SK-N-SH (cell line): ENCODE measurements around the gene SLC2A8. TPM values are rescaled to one million over a fixed set of nuclear protein-coding genes. Genes with fewer than 3 reads are reported as not detected.

Experiments used
- CTCF ChIA-PET: fragments of 300-600, 350-600 bp; formaldehyde crosslinking; extraction: SDS; loops from one replicate; lab custom pipeline; 2021; lab: Yijun Ruan, JAX
- POLR2A ChIA-PET: fragments of 350-600 bp; sonication (Branson Sonifier 250); formaldehyde crosslinking; extraction: SDS; loops from one replicate; lab custom pipeline; 2020; ENCODE audit warnings: antibody characterized with exemption, inconsistent platforms; lab: Yijun Ruan, JAX
- DNase-seq: peaks from one replicate; pipeline ENCODE4 v3.0.0; 2012
- H2AFZ ChIP-seq: fragments of 200-600 bp; sonication (generic); 2 replicates; pipeline ENCODE4 v1.8.1; 2016; ENCODE audit warnings: antibody characterized with exemption, mild to moderate bottlenecking, low read depth
- H3F3A ChIP-seq: fragments of 200-600 bp; sonication (generic); replicated peaks from 2 replicates; pipeline ENCODE3; 2016; ENCODE audit warnings: antibody characterized with exemption, mild to moderate bottlenecking; ENCODE audit not compliant: insufficient read depth
- H3K27ac ChIP-seq, 2 experiments: fragments of 200-500 bp in 1 of 2; fragments of 200-600 bp in 1 of 2; sonication (Bioruptor generic) in 1 of 2; sonication (generic), shearing (Covaris generic) in 1 of 2; 2 replicates each; pipeline versions ENCODE4 v1.5.1 to v1.6.1; 2014 to 2016; ENCODE audit warnings: low read depth in 2 of 2, inconsistent platforms in 1 of 2, low read length in 1 of 2, mild to moderate bottlenecking in 1 of 2, mixed read lengths in 1 of 2
- H3K27me3 ChIP-seq: fragments of 200-600 bp; sonication (generic), shearing (Covaris generic); 2 replicates; pipeline ENCODE4 v1.6.1; 2016; ENCODE audit warnings: mixed run types; ENCODE audit not compliant: insufficient read depth
- H3K36me3 ChIP-seq, 2 experiments: fragments of 200-500 bp in 1 of 2; fragments of 200-600 bp in 1 of 2; sonication (Bioruptor generic) in 1 of 2; sonication (generic) in 1 of 2; replicated peaks in 1 of 2; 2 replicates each; pipeline versions ENCODE3 to v1.5.1; 2014 to 2016; ENCODE audit warnings: low read length in 1 of 2, mild to moderate bottlenecking in 1 of 2; ENCODE audit not compliant: insufficient read depth in 2 of 2, control insufficient read depth in 1 of 2
- H3K4me1 ChIP-seq, 2 experiments: fragments of 200-500 bp in 1 of 2; fragments of 200-600 bp in 1 of 2; sonication (Bioruptor generic) in 1 of 2; sonication (generic), shearing (Covaris generic) in 1 of 2; 2 replicates each; pipeline versions ENCODE4 v1.5.1 to v1.6.1; 2014 to 2016; ENCODE audit warnings: low read depth in 1 of 2, low read length in 1 of 2, mixed run types in 1 of 2; ENCODE audit not compliant: insufficient read depth in 2 of 2, control insufficient read depth in 1 of 2
- H3K4me2 ChIP-seq: fragments of 200-600 bp; sonication (generic), shearing (Covaris generic); 2 replicates; pipeline ENCODE4 v1.6.1; 2017; ENCODE audit warnings: mixed run types
- H3K4me3 ChIP-seq, 2 experiments: fragments of 200-500 bp in 1 of 2; fragments of 200-600 bp in 1 of 2; sonication (Bioruptor generic) in 1 of 2; sonication (generic), shearing (Covaris generic) in 1 of 2; 2 replicates each; pipeline versions ENCODE4 v1.5.1 to v1.8.1; 2014 to 2016; ENCODE audit warnings: low read depth in 2 of 2, inconsistent platforms in 1 of 2, low read length in 1 of 2, mild to moderate bottlenecking in 1 of 2, mixed read lengths in 1 of 2, moderate library complexity in 1 of 2
- H3K79me2 ChIP-seq: fragments of 200-600 bp; sonication (generic); 2 replicates; pipeline ENCODE4 v1.8.1; 2017; ENCODE audit warnings: mild to moderate bottlenecking; ENCODE audit not compliant: insufficient read depth
- H3K9ac ChIP-seq: fragments of 200-600 bp; sonication (generic); 2 replicates; pipeline ENCODE4 v1.6.1; 2017; ENCODE audit warnings: mixed run types
- H3K9me2 ChIP-seq: fragments of 200-600 bp; sonication (generic); 2 replicates; pipeline ENCODE4 v1.6.1; 2017; ENCODE audit warnings: mixed run types
- H3K9me3 ChIP-seq: fragments of 200-600 bp; sonication (generic); 2 replicates; pipeline ENCODE4 v1.6.1; 2017; ENCODE audit warnings: mixed run types, mild to moderate bottlenecking, moderate library complexity
- H4K20me1 ChIP-seq: fragments of 200-600 bp; sonication (generic); 2 replicates; pipeline ENCODE4 v1.6.1; 2017; ENCODE audit warnings: mild to moderate bottlenecking, mixed run types; ENCODE audit not compliant: insufficient read depth
- EZH2phosphoT487 ChIP-seq: fragments of 200-600 bp; sonication (generic); IDR thresholded peaks from 2 replicates; pipeline ENCODE4 v1.6.1; 2017; ENCODE audit warnings: low read depth, mixed run types, mild to moderate bottlenecking, antibody characterized with exemption, moderate library complexity, borderline replicate concordance
- FOSL2 ChIP-seq: IDR thresholded peaks from 2 replicates; pipeline ENCODE4 v1.4.0; 2012; ENCODE audit warnings: low read depth, mild to moderate bottlenecking, moderate library complexity, borderline replicate concordance
- FOXM1 ChIP-seq: IDR thresholded peaks from 2 replicates; pipeline ENCODE4 v1.4.0; 2012; ENCODE audit warnings: low read depth, mild to moderate bottlenecking
- MEF2A ChIP-seq: IDR thresholded peaks from 2 replicates; pipeline ENCODE4 v1.4.0; 2012; ENCODE audit warnings: low read depth, borderline replicate concordance
- MXI1 ChIP-seq: IDR thresholded peaks from 2 replicates; pipeline ENCODE4 v1.6.1; 2012; ENCODE audit warnings: mild to moderate bottlenecking, low read depth, low read length, improper control_type of control experiment
- NFIC ChIP-seq: IDR thresholded peaks from 2 replicates; pipeline ENCODE4 v1.4.0; 2012; ENCODE audit warnings: borderline replicate concordance
- NRF1 ChIP-seq: IDR thresholded peaks from 2 replicates; pipeline ENCODE4 v1.6.1; 2012; ENCODE audit warnings: low read depth, mild to moderate bottlenecking, low read length
- POLR2AphosphoS5 ChIP-seq: IDR thresholded peaks from 2 replicates; pipeline ENCODE4 v1.6.1; 2012; ENCODE audit warnings: low read depth, low read length
- SIN3A ChIP-seq: IDR thresholded peaks from 2 replicates; pipeline ENCODE4 v1.6.1; 2012; ENCODE audit warnings: low read depth, mild to moderate bottlenecking, low read length, moderate library complexity, borderline replicate concordance
- SMC3 ChIP-seq: IDR thresholded peaks from 2 replicates; pipeline ENCODE4 v1.6.1; 2012; ENCODE audit warnings: low read depth, low read length, improper control_type of control experiment
- TAF1 ChIP-seq: IDR thresholded peaks from 2 replicates; pipeline ENCODE4 v1.6.1; 2012; ENCODE audit warnings: low read depth, mild to moderate bottlenecking, low read length, moderate library complexity, borderline replicate concordance
- TCF12 ChIP-seq: IDR thresholded peaks from 2 replicates; pipeline ENCODE4 v1.4.0; 2012
- WGBS: methylation state at CpG from one replicate; pipeline ENCODE4 v1.1.6; 2017; ENCODE audit warnings: low lambda C conversion rate; 5-methylcytosine and 5-hydroxymethylcytosine counted together
- polyA plus RNA-seq, 3 experiments: library from polyadenylated mRNA; depleted of rRNA; stranded (reverse); fragments of >200 nt; gene quantifications; 2 replicates each; pipeline ENCODE4 v1.2.3, GENCODE V29; 2012
- TF ChIP-seq, protein P1 (sequence below): fragments of 150-350 bp; IDR thresholded peaks from 2 replicates; pipeline ENCODE4 v1.6.1; 2016; ENCODE audit warnings: mild to moderate bottlenecking, low read depth, low read length
- TF ChIP-seq, protein P2 (sequence below): IDR thresholded peaks from 2 replicates; pipeline ENCODE4 v1.4.0; 2012; ENCODE audit warnings: low read depth
- TF ChIP-seq, protein P3 (sequence below): IDR thresholded peaks from 2 replicates; pipeline ENCODE4 v1.4.0; 2012; ENCODE audit warnings: low read depth, borderline replicate concordance
- TF ChIP-seq, protein P4 (sequence below): fragments of 150-350 bp; IDR thresholded peaks from 2 replicates; pipeline ENCODE4 v1.6.1; 2017; ENCODE audit warnings: antibody characterized with exemption, low read length, low read depth, borderline replicate concordance

Gene SLC2A8
- polyA plus RNA-seq, 1 of the 3 experiments (the other 2 are of a cell fraction): 15.1 TPM

DNA sequence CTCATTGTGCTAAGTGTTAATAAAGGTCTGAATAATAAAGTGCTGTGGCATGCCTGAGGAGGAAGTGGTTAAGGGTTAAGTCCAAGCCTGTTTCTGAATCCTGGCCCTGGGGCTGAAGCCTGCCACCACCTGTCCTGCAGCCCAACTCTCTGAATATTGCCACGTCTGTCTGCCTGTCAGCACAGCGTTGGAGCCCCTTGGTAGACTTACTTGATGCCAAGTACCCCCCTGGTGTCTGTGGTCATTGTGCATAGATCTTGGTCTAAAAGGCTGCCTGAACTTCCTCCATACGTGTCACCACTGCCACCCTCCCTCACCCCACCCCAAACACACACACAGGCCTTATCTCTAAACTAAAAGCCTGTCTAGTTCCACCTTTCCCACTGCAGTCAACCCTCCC is 35.4 kb upstream of the SLC2A8 start:
- peaks cover 0 to 13% of the 10 kb centered on the region in 2 experiments; a peak in 1 of 4 replicates for H3K4me1 ChIP-seq
- H3K36me3 ChIP-seq: peaks cover 0 to 8% of the 10 kb centered on the region in 2 experiments
- no peaks in the 10 kb centered on the region for H4K20me1 ChIP-seq
- no peak overlapping the region for H3K4me3 ChIP-seq
- WGBS: 90% methylated on average over 3 of the region's 3 CpGs
- H3K9me2 ChIP-seq: no peaks in the 10 kb centered on the region
- H3F3A ChIP-seq: no peaks in the 10 kb centered on the region
- H3K9me3 ChIP-seq: no peaks in the 10 kb centered on the region
- no peaks in the 10 kb centered on the region for H3K27me3 ChIP-seq
- H3K27ac ChIP-seq: no peak overlapping the region
- ChIA-PET CTCF (interaction anchor here (1.2 to 1.3 kb wide), 2 partner anchors 13 to 163 kb away, joined by 3 to 4 read pairs; no protein-coding TSS in a partner anchor), POLR2A (no interaction called here)
- no peak overlapping the region for H2AFZ ChIP-seq
- no peaks in the 10 kb centered on the region for H3K79me2 ChIP-seq
- no peak overlapping the region for H3K9ac ChIP-seq
- TF ChIP-seq, protein P1, sequence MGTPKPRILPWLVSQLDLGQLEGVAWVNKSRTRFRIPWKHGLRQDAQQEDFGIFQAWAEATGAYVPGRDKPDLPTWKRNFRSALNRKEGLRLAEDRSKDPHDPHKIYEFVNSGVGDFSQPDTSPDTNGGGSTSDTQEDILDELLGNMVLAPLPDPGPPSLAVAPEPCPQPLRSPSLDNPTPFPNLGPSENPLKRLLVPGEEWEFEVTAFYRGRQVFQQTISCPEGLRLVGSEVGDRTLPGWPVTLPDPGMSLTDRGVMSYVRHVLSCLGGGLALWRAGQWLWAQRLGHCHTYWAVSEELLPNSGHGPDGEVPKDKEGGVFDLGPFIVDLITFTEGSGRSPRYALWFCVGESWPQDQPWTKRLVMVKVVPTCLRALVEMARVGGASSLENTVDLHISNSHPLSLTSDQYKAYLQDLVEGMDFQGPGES: no peak
- TF ChIP-seq NRF1: no peak
- TF ChIP-seq, protein P2, sequence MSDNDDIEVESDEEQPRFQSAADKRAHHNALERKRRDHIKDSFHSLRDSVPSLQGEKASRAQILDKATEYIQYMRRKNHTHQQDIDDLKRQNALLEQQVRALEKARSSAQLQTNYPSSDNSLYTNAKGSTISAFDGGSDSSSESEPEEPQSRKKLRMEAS: no peak
- TF ChIP-seq, protein P3, sequence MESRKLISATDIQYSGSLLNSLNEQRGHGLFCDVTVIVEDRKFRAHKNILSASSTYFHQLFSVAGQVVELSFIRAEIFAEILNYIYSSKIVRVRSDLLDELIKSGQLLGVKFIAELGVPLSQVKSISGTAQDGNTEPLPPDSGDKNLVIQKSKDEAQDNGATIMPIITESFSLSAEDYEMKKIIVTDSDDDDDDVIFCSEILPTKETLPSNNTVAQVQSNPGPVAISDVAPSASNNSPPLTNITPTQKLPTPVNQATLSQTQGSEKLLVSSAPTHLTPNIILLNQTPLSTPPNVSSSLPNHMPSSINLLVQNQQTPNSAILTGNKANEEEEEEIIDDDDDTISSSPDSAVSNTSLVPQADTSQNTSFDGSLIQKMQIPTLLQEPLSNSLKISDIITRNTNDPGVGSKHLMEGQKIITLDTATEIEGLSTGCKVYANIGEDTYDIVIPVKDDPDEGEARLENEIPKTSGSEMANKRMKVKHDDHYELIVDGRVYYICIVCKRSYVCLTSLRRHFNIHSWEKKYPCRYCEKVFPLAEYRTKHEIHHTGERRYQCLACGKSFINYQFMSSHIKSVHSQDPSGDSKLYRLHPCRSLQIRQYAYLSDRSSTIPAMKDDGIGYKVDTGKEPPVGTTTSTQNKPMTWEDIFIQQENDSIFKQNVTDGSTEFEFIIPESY: no peak
- TF ChIP-seq POLR2AphosphoS5: no peak
- no peak for TF ChIP-seq MXI1
- TF ChIP-seq MEF2A: no peak
- no peak for TF ChIP-seq SMC3
- TF ChIP-seq FOXM1: no peak
- TF ChIP-seq EZH2phosphoT487: no peak
- TF ChIP-seq, protein P4, sequence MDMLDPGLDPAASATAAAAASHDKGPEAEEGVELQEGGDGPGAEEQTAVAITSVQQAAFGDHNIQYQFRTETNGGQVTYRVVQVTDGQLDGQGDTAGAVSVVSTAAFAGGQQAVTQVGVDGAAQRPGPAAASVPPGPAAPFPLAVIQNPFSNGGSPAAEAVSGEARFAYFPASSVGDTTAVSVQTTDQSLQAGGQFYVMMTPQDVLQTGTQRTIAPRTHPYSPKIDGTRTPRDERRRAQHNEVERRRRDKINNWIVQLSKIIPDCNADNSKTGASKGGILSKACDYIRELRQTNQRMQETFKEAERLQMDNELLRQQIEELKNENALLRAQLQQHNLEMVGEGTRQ: no peak
- TF ChIP-seq NFIC: no peak
- TF ChIP-seq FOSL2: no peak
- no peak overlapping the region for H3K4me2 ChIP-seq
- no peak for DNase-seq

DNA sequence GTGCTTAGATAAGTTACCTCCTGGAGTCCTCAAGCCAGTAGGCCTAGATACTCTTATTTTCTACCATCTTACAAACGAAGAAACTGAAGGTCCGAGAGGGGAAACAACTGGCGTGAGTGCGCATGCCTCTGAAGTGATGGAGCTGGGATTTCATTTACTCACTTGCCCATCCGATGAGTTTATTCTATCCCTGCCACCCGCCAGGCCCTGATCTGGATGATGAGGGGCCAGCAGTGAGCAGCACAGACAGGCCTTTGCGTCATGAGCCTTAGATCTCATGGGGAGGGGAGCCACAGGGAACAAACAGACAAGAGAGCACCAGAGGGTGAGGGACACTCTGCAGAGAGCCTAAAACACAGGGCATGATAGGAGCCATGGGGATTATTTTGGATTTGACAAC is 34.1 kb upstream of the SLC2A8 start:
- Histone ChIP-seq H3K79me2 (no peaks in the 10 kb centered on the region), H2AFZ (no peak overlapping the region), H3K36me3 (peaks cover 0 to 2% of the 10 kb centered on the region in 2 experiments), H3F3A (no peaks in the 10 kb centered on the region), H3K4me1 (peaks cover 0 to 11% of the 10 kb centered on the region in 2 experiments; a peak in 1 of 4 replicates), H3K4me3 (no peak overlapping the region), H3K9ac (no peak overlapping the region), H4K20me1 (no peaks in the 10 kb centered on the region), H3K9me2 (no peaks in the 10 kb centered on the region), H3K27me3 (no peaks in the 10 kb centered on the region), H3K9me3 (no peaks in the 10 kb centered on the region), H3K4me2 (no peak overlapping the region), H3K27ac (no peak overlapping the region)
- ChIA-PET POLR2A (no interaction called here), CTCF (interaction anchor here (1.2 kb wide), 1 partner anchor 34 kb away, joined by 3 read pairs; the partner anchor contains the start of gene SLC2A8)
- 93% methylated on average over 7 of the region's 7 CpGs for WGBS
- no peak for DNase-seq
- TF ChIP-seq SIN3A (no peak), NRF1 (no peak), MEF2A (no peak), TAF1 (no peak), FOSL2 (no peak), FOXM1 (no peak), TCF12 (no peak)
- TF ChIP-seq, protein P1: no peak
- TF ChIP-seq, protein P3: no peak
- TF ChIP-seq, protein P2: no peak
